Testis (tissue), 2 donors: ENCODE results near the gene TMEM100.

Experiments
- POLR2A ChIP-seq: fragments of 450-650 bp; IDR thresholded peaks from one replicate; pipeline ENCODE4 v1.6.1; 2017; ENCODE audit warnings: antibody characterized with exemption, mild to moderate bottlenecking, moderate library complexity
- TF ChIP-seq, protein P1 (sequence below), 3 experiments: fragments of 450-650 bp in 2 of 3; fragments of 200-600 bp in 1 of 3; sonication (generic) in 1 of 3; IDR thresholded peaks; one replicate each; pipeline ENCODE4 v1.5.1; 2016 to 2019; ENCODE audit warnings: antibody characterized with exemption in 3 of 3, mild to moderate bottlenecking in 2 of 3, moderate library complexity in 1 of 3

DNA sequence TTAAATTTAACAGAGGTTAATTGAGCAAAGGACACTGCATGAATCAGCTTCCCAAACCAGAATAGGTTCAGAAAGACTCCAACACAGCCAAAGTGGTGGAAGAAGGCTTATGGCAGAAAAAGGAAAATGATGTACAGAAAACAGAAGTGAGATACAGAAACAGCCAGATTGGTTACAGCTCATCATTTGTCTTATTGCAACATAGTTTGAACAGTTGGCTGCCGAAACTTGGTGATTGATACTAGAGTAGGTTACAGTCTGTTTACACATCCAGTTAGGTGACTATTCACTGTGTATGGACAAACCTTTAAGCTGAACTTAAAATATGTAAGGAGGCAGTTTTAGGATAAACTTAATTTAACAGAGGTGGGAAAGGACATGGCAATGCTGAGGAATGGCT lies 18.3 kb downstream of the TMEM100 start:
- TF ChIP-seq, protein P1, sequence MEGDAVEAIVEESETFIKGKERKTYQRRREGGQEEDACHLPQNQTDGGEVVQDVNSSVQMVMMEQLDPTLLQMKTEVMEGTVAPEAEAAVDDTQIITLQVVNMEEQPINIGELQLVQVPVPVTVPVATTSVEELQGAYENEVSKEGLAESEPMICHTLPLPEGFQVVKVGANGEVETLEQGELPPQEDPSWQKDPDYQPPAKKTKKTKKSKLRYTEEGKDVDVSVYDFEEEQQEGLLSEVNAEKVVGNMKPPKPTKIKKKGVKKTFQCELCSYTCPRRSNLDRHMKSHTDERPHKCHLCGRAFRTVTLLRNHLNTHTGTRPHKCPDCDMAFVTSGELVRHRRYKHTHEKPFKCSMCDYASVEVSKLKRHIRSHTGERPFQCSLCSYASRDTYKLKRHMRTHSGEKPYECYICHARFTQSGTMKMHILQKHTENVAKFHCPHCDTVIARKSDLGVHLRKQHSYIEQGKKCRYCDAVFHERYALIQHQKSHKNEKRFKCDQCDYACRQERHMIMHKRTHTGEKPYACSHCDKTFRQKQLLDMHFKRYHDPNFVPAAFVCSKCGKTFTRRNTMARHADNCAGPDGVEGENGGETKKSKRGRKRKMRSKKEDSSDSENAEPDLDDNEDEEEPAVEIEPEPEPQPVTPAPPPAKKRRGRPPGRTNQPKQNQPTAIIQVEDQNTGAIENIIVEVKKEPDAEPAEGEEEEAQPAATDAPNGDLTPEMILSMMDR (IDR thresholded peaks at IDR 0.05): no peak
- no peak for TF ChIP-seq POLR2A
